SK-N-SH treated with all-trans-retinoic acid at 6 μM for 48 hours (cell line): ENCODE measurements around the gene MYO9A.

Source experiments
- ATAC-seq: fragments of 200-7000 bp; cut with Tn5 transposase; 3 replicates; pipeline ENCODE4 v1.9.1; 2020; ENCODE audit warnings: mild to moderate bottlenecking, moderate library complexity
- ARNTL ChIP-seq: fragments of 450-650 bp; formaldehyde crosslinking; IDR thresholded peaks from 2 replicates; pipeline ENCODE4 v1.5.0; 2020; ENCODE audit warnings: low read depth, mild to moderate bottlenecking, moderate library complexity, borderline replicate concordance
- CSDC2 ChIP-seq: fragments of 250-450 bp; sonication (Bioruptor Pico); IDR thresholded peaks from 2 replicates; pipeline ENCODE4 v1.5.0; 2020; ENCODE audit warnings: mild to moderate bottlenecking, moderate library complexity
- CSRNP3 ChIP-seq: fragments of 250-450 bp; sonication (Bioruptor Pico); IDR thresholded peaks from 2 replicates; pipeline ENCODE4 v1.5.1; 2021; ENCODE audit warnings: mild to moderate bottlenecking, moderate library complexity
- ESRRG ChIP-seq: fragments of 250-450 bp; sonication (Bioruptor Pico); IDR thresholded peaks from 2 replicates; pipeline ENCODE4 v1.6.1; 2021; ENCODE audit warnings: mild to moderate bottlenecking
- GLIS3 ChIP-seq: fragments of 250-450 bp; sonication (Bioruptor Pico); IDR thresholded peaks from 2 replicates; pipeline ENCODE4 v1.5.0; 2020; ENCODE audit warnings: mild to moderate bottlenecking, moderate library complexity
- ISL1 ChIP-seq: fragments of 250-450 bp; sonication (Bioruptor Pico); IDR thresholded peaks from 2 replicates; pipeline ENCODE4 v2.1.2; 2022; ENCODE audit warnings: mild to moderate bottlenecking, moderate library complexity
- OSR1 ChIP-seq: fragments of 250-450 bp; sonication (Bioruptor Pico); IDR thresholded peaks from 2 replicates; pipeline ENCODE4 v1.8.0; 2022; ENCODE audit warnings: moderate library complexity, mild to moderate bottlenecking, inconsistent platforms
- POU6F1 ChIP-seq: fragments of 250-450 bp; sonication (Bioruptor Pico); IDR thresholded peaks from 2 replicates; pipeline ENCODE4 v1.8.0; 2021; ENCODE audit warnings: low read depth, mild to moderate bottlenecking, moderate library complexity, borderline replicate concordance
- PPARA ChIP-seq: fragments of 250-450 bp; sonication (Bioruptor Pico); IDR thresholded peaks from 2 replicates; pipeline ENCODE4 v1.5.0; 2020; ENCODE audit warnings: mild to moderate bottlenecking, borderline replicate concordance
- RARB ChIP-seq: fragments of 250-450 bp; sonication (Bioruptor Pico); IDR thresholded peaks from 2 replicates; pipeline ENCODE4 v1.8.0; 2021; ENCODE audit warnings: mild to moderate bottlenecking, moderate library complexity
- SNAI2 ChIP-seq: fragments of 250-450 bp; sonication (Bioruptor Pico); IDR thresholded peaks from 2 replicates; pipeline ENCODE4 v1.5.0; 2020; ENCODE audit warnings: mild to moderate bottlenecking, moderate library complexity
- TOX ChIP-seq: fragments of 250-450 bp; sonication (Bioruptor Pico); IDR thresholded peaks from 2 replicates; pipeline ENCODE4 v1.8.0; 2021; ENCODE audit warnings: mild to moderate bottlenecking, moderate library complexity, borderline replicate concordance
- ZC3H10 ChIP-seq: fragments of 250-450 bp; sonication (Bioruptor Pico); IDR thresholded peaks from 2 replicates; pipeline ENCODE4 v1.5.1; 2021; ENCODE audit warnings: mild to moderate bottlenecking, moderate library complexity
- ZFP3 ChIP-seq: fragments of 250-450 bp; sonication (Bioruptor Pico); IDR thresholded peaks from 2 replicates; pipeline ENCODE4 v1.5.0; 2020; ENCODE audit warnings: mild to moderate bottlenecking, moderate library complexity
- ZFP30 ChIP-seq: fragments of 450-650 bp; formaldehyde crosslinking; IDR thresholded peaks from 2 replicates; pipeline ENCODE4 v1.5.0; 2022; ENCODE audit warnings: mild to moderate bottlenecking, moderate library complexity
- ZNF565 ChIP-seq: fragments of 450-650 bp; formaldehyde crosslinking; conservative IDR thresholded peaks from 2 replicates; pipeline ENCODE4 v1.5.0; 2020; ENCODE audit warnings: low read depth, mild to moderate bottlenecking, moderate library complexity
- ZNF70 ChIP-seq: fragments of 450-650 bp; formaldehyde crosslinking; IDR thresholded peaks from 2 replicates; pipeline ENCODE4 v1.5.0; 2020; ENCODE audit warnings: mild to moderate bottlenecking, moderate library complexity
- ZNF8 ChIP-seq: fragments of 450-650 bp; formaldehyde crosslinking; IDR thresholded peaks from 2 replicates; pipeline ENCODE4 v1.5.0; 2020; ENCODE audit warnings: mild to moderate bottlenecking, moderate library complexity
- TF ChIP-seq, protein P1 (sequence below): fragments of 250-450 bp; sonication (Bioruptor Pico); IDR thresholded peaks from 2 replicates; pipeline ENCODE4 v1.8.0; 2020; ENCODE audit warnings: mild to moderate bottlenecking, moderate library complexity, borderline replicate concordance
- TF ChIP-seq, protein P2 (sequence below): fragments of 250-450 bp; sonication (Bioruptor Pico); IDR thresholded peaks from 2 replicates; pipeline ENCODE4 v1.5.0; 2020; ENCODE audit warnings: mild to moderate bottlenecking, moderate library complexity
- TF ChIP-seq, protein P3 (sequence below): fragments of 250-450 bp; sonication (Bioruptor Pico); IDR thresholded peaks from 2 replicates; pipeline ENCODE4 v1.5.1; 2020; ENCODE audit warnings: low read depth, mild to moderate bottlenecking, moderate library complexity

Gene MYO9A

DNA sequence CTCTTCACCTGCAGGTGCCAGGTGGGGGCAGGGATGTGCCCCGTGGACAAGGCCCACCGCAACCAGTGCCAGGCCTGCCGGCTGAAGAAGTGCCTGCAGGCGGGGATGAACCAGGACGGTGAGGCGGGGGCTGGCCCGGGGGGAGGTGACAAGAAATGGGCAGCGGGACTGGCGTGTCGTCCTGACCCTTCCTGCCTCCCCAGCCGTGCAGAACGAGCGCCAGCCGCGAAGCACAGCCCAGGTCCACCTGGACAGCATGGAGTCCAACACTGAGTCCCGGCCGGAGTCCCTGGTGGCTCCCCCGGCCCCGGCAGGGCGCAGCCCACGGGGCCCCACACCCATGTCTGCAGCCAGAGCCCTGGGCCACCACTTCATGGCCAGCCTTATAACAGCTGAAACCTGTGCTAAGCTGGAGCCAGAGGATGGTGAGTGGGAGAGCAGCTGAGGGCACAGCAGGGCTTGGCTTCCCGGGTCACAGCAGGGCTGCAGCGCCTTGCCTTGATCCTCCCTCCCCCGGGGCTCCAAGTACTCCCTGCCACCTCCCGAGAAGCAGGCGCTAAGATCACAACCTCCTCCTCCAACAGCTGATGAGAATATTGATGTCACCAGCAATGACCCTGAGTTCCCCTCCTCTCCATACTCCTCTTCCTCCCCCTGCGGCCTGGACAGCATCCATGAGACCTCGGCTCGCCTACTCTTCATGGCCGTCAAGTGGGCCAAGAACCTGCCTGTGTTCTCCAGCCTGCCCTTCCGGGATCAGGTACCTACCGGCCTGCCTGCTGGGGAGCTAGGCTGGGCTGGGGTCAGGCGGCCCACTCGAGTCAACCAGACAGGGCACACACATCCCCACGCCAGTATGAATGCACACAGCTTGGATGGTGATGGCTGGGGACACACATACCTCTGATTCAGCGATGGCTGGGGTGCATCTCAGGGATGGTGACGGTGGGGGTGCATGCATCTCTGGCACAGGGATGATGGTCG is 305.9 kb downstream of the MYO9A start (continued):
- TF ChIP-seq ZFP3 = no peak
- no peak for TF ChIP-seq ESRRG
- TF ChIP-seq RARB = no peak
- no peak for TF ChIP-seq POU6F1 (CRISPR knock-in tag)
- no peak for TF ChIP-seq GLIS3 (CRISPR knock-in tag)

DNA sequence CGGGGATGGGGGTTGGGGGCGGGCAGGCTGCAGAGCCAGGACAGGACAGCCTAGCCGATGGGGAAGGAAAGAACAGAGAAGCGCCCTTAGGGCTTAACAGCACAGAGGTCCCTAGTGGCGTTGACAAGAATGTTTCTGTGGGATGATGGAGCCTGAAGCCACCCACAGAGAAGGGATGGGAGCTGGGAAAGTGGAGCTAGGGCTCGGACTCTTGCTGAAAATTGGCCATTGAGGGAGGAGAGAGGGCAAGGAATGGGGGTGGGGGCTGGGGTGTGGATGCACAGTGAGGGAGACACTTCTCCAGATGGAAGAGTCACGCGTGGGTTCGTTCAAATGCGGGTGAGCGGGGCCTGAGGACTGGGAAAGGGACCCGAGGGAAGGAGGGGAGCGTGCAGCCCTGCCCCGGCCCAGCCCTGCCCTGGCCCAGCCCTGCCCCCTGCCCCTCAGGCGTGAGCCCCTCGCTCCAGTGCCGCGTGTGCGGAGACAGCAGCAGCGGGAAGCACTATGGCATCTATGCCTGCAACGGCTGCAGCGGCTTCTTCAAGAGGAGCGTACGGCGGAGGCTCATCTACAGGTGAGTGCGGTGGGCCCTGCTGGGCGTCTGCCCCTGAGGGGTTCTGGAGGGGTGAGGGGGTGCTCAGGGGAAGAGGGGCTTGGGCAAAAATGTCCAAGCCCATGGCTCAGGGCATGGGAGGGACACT is 306.8 kb downstream of the MYO9A start:
- no peak for ATAC-seq
- TF ChIP-seq, protein P1, sequence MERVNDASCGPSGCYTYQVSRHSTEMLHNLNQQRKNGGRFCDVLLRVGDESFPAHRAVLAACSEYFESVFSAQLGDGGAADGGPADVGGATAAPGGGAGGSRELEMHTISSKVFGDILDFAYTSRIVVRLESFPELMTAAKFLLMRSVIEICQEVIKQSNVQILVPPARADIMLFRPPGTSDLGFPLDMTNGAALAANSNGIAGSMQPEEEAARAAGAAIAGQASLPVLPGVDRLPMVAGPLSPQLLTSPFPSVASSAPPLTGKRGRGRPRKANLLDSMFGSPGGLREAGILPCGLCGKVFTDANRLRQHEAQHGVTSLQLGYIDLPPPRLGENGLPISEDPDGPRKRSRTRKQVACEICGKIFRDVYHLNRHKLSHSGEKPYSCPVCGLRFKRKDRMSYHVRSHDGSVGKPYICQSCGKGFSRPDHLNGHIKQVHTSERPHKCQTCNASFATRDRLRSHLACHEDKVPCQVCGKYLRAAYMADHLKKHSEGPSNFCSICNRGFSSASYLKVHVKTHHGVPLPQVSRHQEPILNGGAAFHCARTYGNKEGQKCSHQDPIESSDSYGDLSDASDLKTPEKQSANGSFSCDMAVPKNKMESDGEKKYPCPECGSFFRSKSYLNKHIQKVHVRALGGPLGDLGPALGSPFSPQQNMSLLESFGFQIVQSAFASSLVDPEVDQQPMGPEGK (CRISPR knock-in tag) = no peak
- no peak for TF ChIP-seq TOX (CRISPR knock-in tag)
- TF ChIP-seq ZNF70 (CRISPR knock-in tag) = no peak
- no peak for TF ChIP-seq CSRNP3
- TF ChIP-seq OSR1 (CRISPR knock-in tag) = no peak
- TF ChIP-seq ZNF565 = no peak

DNA sequence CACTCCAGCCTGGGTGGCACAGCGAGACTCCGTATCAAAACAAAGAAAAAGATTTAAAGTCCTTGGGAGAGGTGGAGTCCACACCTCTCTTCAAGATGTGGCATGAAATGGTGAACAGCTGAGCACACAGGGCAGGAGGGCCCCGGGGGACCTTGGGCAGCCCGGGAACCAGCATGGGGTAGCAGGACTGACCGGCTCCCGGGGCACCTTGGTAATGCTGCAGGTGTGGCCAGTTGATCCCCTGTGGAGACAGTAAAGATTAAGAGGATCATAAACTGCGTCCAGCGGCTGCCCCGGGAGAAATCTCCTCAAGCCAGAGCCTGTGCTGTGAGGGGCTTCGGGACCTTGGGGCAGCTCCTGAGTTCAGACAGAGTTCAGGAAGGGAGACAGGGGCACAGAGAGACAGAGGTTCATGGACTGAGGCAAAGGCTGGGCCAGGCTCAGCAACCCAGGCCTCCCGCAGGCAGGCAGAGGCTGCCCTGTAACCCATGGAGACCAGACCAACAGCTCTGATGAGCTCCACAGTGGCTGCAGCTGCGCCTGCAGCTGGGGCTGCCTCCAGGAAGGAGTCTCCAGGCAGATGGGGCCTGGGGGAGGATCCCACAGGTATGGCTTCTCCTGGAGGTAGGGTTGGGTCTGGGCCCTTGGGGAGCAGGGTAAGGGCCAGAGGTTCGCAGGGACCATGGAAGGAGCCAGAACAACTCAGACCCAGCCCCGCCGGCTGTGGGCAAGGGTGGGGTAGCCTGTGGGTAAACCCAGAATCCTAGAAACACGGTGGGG is 307.5 kb downstream of the MYO9A start, which contains the start of gene NR2E3:
NR2E3 (plus strand) TSS at position 299 of the 780 bp plus-strand sequence; CDS start at position 489, 190 bp downstream.
- ATAC-seq = no peak
- TF ChIP-seq CSDC2 (CRISPR knock-in tag) (no peak), SNAI2 (CRISPR knock-in tag) (no peak), GLIS3 (CRISPR knock-in tag) (no peak), ZFP30 (CRISPR knock-in tag) (no peak), CSRNP3 (no peak), ISL1 (CRISPR knock-in tag) (no peak), ZNF8 (CRISPR knock-in tag) (no peak), PPARA (CRISPR knock-in tag) (no peak), POU6F1 (CRISPR knock-in tag) (no peak), TOX (CRISPR knock-in tag) (no peak), ZC3H10 (no peak), ESRRG (no peak), RARB (no peak), ZNF565 (no peak), ARNTL (CRISPR knock-in tag) (no peak)
- TF ChIP-seq, protein P2, sequence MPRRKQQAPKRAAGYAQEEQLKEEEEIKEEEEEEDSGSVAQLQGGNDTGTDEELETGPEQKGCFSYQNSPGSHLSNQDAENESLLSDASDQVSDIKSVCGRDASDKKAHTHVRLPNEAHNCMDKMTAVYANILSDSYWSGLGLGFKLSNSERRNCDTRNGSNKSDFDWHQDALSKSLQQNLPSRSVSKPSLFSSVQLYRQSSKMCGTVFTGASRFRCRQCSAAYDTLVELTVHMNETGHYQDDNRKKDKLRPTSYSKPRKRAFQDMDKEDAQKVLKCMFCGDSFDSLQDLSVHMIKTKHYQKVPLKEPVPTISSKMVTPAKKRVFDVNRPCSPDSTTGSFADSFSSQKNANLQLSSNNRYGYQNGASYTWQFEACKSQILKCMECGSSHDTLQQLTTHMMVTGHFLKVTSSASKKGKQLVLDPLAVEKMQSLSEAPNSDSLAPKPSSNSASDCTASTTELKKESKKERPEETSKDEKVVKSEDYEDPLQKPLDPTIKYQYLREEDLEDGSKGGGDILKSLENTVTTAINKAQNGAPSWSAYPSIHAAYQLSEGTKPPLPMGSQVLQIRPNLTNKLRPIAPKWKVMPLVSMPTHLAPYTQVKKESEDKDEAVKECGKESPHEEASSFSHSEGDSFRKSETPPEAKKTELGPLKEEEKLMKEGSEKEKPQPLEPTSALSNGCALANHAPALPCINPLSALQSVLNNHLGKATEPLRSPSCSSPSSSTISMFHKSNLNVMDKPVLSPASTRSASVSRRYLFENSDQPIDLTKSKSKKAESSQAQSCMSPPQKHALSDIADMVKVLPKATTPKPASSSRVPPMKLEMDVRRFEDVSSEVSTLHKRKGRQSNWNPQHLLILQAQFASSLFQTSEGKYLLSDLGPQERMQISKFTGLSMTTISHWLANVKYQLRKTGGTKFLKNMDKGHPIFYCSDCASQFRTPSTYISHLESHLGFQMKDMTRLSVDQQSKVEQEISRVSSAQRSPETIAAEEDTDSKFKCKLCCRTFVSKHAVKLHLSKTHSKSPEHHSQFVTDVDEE = no peak
- TF ChIP-seq, protein P3, sequence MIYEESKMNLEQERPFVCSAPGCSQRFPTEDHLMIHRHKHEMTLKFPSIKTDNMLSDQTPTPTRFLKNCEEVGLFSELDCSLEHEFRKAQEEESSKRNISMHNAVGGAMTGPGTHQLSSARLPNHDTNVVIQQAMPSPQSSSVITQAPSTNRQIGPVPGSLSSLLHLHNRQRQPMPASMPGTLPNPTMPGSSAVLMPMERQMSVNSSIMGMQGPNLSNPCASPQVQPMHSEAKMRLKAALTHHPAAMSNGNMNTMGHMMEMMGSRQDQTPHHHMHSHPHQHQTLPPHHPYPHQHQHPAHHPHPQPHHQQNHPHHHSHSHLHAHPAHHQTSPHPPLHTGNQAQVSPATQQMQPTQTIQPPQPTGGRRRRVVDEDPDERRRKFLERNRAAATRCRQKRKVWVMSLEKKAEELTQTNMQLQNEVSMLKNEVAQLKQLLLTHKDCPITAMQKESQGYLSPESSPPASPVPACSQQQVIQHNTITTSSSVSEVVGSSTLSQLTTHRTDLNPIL (CRISPR knock-in tag) = no peak
